HepG2 (cell line): ENCODE data around the gene KIF13A. TPM values are rescaled to one million over a fixed set of nuclear protein-coding genes. Genes with fewer than 3 reads are reported as not detected.

ENCODE experiments used
- AHDC1 ChIP-seq: sonication (generic); formaldehyde crosslinking; IDR thresholded peaks from 2 replicates; pipeline ENCODE4 v1.5.1; 2020; ENCODE audit warnings: mild to moderate bottlenecking, missing genetic modification reagents, borderline replicate concordance
- CBFB ChIP-seq: sonication (generic); formaldehyde crosslinking; IDR thresholded peaks from 2 replicates; pipeline ENCODE4 v1.4.0; 2020; ENCODE audit warnings: missing genetic modification reagents
- HNRNPLL ChIP-seq: fragments of 200-400 bp; formaldehyde crosslinking; IDR thresholded peaks from 2 replicates; pipeline ENCODE4 v1.6.1; 2017; ENCODE audit warnings: mild to moderate bottlenecking, low read depth, low read length; ENCODE audit not compliant: poor library complexity, severe bottlenecking
- MYPOP ChIP-seq: sonication (generic); formaldehyde crosslinking; IDR thresholded peaks from 2 replicates; pipeline ENCODE4 v1.8.1; 2023; ENCODE audit warnings: mild to moderate bottlenecking, moderate library complexity, missing genetic modification reagents
- NFKB2 ChIP-seq: sonication (generic); formaldehyde crosslinking; IDR thresholded peaks from 2 replicates; pipeline ENCODE4 v1.4.0; 2020; ENCODE audit warnings: missing genetic modification reagents, borderline replicate concordance
- RBAK ChIP-seq: sonication (generic); formaldehyde crosslinking; IDR thresholded peaks from 2 replicates; pipeline ENCODE4 v1.5.1; 2020; ENCODE audit warnings: mild to moderate bottlenecking, missing genetic modification reagents
- REXO4 ChIP-seq: sonication (generic); formaldehyde crosslinking; IDR thresholded peaks from 2 replicates; pipeline ENCODE4 v1.8.0; 2022; ENCODE audit warnings: missing genetic modification reagents, mild to moderate bottlenecking, borderline replicate concordance
- RXRA ChIP-seq: sonication (generic); formaldehyde crosslinking; IDR thresholded peaks from 2 replicates; pipeline ENCODE4 v1.5.1; 2020; ENCODE audit warnings: missing genetic modification reagents
- ZMYM2 ChIP-seq: sonication (generic); formaldehyde crosslinking; IDR thresholded peaks from 2 replicates; pipeline ENCODE4 v1.8.0; 2022; ENCODE audit warnings: mild to moderate bottlenecking, missing genetic modification reagents
- ZNF121 ChIP-seq: sonication (generic); formaldehyde crosslinking; IDR thresholded peaks from 2 replicates; pipeline ENCODE4 v1.5.0; 2020; ENCODE audit warnings: mild to moderate bottlenecking, missing genetic modification reagents
- ZNF670 ChIP-seq: sonication (generic); formaldehyde crosslinking; IDR thresholded peaks from 2 replicates; pipeline ENCODE4 v1.8.0; 2022; ENCODE audit warnings: mild to moderate bottlenecking, missing genetic modification reagents, borderline replicate concordance
- polyA plus RNA-seq, 8 experiments: library from polyadenylated mRNA; depleted of rRNA in 3 of 8; stranded (reverse) in 7 of 8; unstranded in 1 of 8; fragments of >200 nt; fragmentation: Illumina TruSeq in 4 of 8; extraction: Trizol in 4 of 8; gene quantifications; 2 replicates each; pipeline versions ENCODE4 v1.2.1 to v1.2.3, GENCODE V29; 2011 to 2016; ENCODE audit warnings: low read depth in 4 of 8, missing spikeins in 1 of 8, mixed read lengths in 1 of 8; ENCODE audit not compliant: insufficient read depth in 1 of 8
- total RNA-seq, 5 experiments: library from RNA; depleted of rRNA; stranded (reverse); fragments of >200 nt; fragmentation: Illumina TruSeq; extraction: Trizol; gene quantifications; 2 replicates each; pipeline ENCODE4 v1.2.3, GENCODE V29; 2016; ENCODE audit warnings: low read depth in 1 of 5
- TF ChIP-seq, protein P1 (sequence below): sonication (generic); formaldehyde crosslinking; IDR thresholded peaks from 2 replicates; pipeline ENCODE4 v1.8.1; 2023; ENCODE audit warnings: mild to moderate bottlenecking, missing genetic modification reagents
- TF ChIP-seq, protein P2 (sequence below): sonication (generic); formaldehyde crosslinking; IDR thresholded peaks from 2 replicates; pipeline ENCODE4 v1.4.0; 2020; ENCODE audit warnings: missing genetic modification reagents
- TF ChIP-seq, protein P3 (sequence below): sonication (generic); formaldehyde crosslinking; IDR thresholded peaks from 2 replicates; pipeline ENCODE4 v1.4.0; 2020; ENCODE audit warnings: mild to moderate bottlenecking, missing genetic modification reagents

The KIF13A gene
- total and polyA plus RNA-seq, 2 of the 13 experiments (the other 11 are each of a cell fraction or from before 2014, with no cell fraction given): 21.1 to 37.2 TPM

DNA sequence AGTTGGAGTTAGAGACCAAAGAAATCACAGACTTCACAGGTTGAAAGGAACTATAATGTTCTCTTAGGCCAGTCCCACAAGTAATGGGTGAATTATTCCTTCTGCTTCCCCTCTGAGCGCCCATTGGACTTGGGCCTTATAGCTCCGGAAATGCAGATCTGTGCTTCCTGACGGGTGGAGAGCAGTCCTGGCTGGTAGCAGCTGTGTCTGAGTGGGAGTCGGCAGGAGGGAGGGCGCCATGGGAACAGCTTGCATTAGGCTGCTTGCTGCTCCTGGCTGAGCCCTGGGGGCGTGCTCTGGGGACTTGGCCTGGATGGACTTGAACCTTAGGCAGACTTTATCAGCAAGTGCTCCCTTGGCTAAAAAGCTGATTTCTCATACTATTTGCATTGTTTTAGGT lies 262.4 kb downstream of the KIF13A start (continued):
- TF ChIP-seq, protein P1, sequence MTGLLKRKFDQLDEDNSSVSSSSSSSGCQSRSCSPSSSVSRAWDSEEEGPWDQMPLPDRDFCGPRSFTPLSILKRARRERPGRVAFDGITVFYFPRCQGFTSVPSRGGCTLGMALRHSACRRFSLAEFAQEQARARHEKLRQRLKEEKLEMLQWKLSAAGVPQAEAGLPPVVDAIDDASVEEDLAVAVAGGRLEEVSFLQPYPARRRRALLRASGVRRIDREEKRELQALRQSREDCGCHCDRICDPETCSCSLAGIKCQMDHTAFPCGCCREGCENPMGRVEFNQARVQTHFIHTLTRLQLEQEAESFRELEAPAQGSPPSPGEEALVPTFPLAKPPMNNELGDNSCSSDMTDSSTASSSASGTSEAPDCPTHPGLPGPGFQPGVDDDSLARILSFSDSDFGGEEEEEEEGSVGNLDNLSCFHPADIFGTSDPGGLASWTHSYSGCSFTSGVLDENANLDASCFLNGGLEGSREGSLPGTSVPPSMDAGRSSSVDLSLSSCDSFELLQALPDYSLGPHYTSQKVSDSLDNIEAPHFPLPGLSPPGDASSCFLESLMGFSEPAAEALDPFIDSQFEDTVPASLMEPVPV: no peak
- TF ChIP-seq, protein P2, sequence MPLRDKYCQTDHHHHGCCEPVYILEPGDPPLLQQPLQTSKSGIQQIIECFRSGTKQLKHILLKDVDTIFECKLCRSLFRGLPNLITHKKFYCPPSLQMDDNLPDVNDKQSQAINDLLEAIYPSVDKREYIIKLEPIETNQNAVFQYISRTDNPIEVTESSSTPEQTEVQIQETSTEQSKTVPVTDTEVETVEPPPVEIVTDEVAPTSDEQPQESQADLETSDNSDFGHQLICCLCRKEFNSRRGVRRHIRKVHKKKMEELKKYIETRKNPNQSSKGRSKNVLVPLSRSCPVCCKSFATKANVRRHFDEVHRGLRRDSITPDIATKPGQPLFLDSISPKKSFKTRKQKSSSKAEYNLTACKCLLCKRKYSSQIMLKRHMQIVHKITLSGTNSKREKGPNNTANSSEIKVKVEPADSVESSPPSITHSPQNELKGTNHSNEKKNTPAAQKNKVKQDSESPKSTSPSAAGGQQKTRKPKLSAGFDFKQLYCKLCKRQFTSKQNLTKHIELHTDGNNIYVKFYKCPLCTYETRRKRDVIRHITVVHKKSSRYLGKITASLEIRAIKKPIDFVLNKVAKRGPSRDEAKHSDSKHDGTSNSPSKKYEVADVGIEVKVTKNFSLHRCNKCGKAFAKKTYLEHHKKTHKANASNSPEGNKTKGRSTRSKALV (CRISPR knock-in tag): no peak
- TF ChIP-seq NFKB2 (CRISPR knock-in tag) (0 out of 2 replicates have a peak, but pooled peaks have one; percentile 23), ZNF670 (0 out of 2 replicates have a peak, but pooled peaks have one; percentile 36), AHDC1 (peak; percentile 18; the same call in 1 of the 2 replicates), CBFB (CRISPR knock-in tag) (no peak), REXO4 (CRISPR knock-in tag) (no peak), MYPOP (no peak), RXRA (0 out of 2 replicates have a peak, but pooled peaks have one; percentile 25), HNRNPLL (no peak), RBAK (CRISPR knock-in tag) (no peak), ZNF121 (CRISPR knock-in tag) (no peak), ZMYM2 (peak; percentile 25; the same call in 1 of the 2 replicates)
- TF ChIP-seq, protein P3, sequence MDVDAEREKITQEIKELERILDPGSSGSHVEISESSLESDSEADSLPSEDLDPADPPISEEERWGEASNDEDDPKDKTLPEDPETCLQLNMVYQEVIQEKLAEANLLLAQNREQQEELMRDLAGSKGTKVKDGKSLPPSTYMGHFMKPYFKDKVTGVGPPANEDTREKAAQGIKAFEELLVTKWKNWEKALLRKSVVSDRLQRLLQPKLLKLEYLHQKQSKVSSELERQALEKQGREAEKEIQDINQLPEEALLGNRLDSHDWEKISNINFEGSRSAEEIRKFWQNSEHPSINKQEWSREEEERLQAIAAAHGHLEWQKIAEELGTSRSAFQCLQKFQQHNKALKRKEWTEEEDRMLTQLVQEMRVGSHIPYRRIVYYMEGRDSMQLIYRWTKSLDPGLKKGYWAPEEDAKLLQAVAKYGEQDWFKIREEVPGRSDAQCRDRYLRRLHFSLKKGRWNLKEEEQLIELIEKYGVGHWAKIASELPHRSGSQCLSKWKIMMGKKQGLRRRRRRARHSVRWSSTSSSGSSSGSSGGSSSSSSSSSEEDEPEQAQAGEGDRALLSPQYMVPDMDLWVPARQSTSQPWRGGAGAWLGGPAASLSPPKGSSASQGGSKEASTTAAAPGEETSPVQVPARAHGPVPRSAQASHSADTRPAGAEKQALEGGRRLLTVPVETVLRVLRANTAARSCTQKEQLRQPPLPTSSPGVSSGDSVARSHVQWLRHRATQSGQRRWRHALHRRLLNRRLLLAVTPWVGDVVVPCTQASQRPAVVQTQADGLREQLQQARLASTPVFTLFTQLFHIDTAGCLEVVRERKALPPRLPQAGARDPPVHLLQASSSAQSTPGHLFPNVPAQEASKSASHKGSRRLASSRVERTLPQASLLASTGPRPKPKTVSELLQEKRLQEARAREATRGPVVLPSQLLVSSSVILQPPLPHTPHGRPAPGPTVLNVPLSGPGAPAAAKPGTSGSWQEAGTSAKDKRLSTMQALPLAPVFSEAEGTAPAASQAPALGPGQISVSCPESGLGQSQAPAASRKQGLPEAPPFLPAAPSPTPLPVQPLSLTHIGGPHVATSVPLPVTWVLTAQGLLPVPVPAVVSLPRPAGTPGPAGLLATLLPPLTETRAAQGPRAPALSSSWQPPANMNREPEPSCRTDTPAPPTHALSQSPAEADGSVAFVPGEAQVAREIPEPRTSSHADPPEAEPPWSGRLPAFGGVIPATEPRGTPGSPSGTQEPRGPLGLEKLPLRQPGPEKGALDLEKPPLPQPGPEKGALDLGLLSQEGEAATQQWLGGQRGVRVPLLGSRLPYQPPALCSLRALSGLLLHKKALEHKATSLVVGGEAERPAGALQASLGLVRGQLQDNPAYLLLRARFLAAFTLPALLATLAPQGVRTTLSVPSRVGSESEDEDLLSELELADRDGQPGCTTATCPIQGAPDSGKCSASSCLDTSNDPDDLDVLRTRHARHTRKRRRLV (CRISPR knock-in tag): no peak
